Measurements from ENCODE around the gene CORO2A.

The CORO2A gene

DNA sequence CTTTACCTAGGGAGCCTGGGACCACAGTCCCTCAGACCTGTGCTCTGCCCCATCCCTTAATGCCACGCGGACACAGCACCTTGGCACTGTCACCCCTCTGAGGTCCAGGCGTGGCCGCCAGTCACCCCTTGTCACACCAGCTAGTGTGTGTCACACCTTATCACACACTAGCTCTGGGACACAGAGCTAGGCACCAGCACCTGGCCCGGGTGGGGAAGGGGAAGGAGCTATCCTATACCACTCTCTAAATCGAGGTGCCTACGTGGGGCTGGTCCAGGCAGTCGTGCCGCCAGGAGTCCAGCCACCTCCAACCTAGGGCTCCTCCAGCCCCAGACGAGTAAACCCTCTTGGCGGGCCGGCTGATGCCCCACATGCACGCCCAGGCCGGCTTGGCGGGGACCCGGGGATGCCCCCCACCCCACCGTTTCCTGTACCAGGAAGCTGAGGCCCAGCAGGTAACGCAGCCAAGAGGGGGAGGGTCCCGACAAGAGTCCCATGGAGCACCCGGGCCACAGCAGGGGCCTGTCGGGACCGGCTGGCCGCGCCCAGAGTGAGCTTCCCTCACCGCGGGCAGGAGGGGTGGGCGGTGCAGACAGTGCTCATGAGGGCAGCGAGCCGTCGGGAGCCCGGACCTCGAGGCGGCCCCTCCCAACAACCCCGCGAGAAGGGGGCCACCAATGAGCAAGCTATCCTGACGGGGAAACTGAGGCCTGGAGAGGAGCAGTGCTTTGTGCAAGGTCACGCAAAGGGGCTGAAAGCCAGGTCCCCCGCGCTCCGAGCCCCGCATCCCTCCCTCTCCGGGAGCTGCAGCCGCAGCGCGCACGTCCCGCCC is 550 bp downstream of the CORO2A start:
- H3K9me3 ChIP-seq (ENCODE audit: control insufficient read depth, insufficient read depth, low read length), result no peaks in the 10 kb centered on the region
- H3K36me3 ChIP-seq (ENCODE audit: insufficient read depth, low read length), result no peaks in the 10 kb centered on the region
- H3K4me1 ChIP-seq (ENCODE audit: insufficient read depth, low read length), result peaks cover 13% of the 10 kb centered on the region
- peak overlapping the region; percentile 86 for H3K9ac ChIP-seq (ENCODE audit: low read depth, low read length)

DNA sequence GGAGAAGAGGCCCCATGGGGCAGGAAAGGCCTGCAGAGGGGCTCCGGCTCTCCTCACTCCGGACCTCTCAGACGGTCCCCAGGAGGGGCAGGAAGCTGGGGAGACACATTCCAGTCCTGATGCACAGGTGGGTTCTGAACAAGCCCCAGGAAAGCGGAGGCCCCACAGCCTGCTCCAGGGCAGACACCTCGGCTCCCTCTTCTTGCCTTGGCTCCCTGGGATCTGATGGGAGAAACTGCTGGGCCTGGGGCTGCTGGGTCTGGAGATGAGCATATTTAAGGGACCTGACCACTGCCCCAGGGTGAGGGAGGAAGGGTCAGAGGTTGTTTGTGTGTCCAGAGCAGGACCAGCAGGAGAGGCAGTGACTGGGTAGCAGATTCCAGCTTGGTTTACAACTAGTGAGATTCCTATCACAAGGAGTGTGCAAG is 1.2 kb downstream of the CORO2A start:
- Histone ChIP-seq H3K9me3 (ENCODE audit: control insufficient read depth, insufficient read depth, low read length) (no peaks in the 10 kb centered on the region), H3K36me3 (ENCODE audit: insufficient read depth, low read length) (no peaks in the 10 kb centered on the region), H3K4me1 (ENCODE audit: insufficient read depth, low read length) (peaks cover 13% of the 10 kb centered on the region), H3K9ac (ENCODE audit: low read depth, low read length) (peak overlapping the region; percentile 86; the same call in 1 of the 2 replicates)

DNA sequence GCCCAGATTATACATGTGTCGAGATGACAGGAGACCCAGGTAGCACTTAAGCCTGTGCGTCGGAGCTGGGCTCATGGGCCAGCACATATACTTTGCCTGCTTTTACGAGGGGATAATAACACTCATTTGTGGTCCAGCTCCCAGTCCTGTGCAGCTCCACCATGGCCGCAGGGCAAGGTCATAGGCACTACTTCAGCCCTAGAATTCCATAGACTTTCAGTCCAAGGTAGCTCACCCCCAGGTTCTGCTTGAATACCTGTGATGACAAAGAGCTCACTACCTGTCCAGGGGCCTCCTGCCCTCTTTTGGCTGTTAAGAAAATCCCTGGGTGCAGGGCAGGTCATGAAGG is 1.7 kb downstream of the CORO2A start:
- no peaks in the 10 kb centered on the region for H3K36me3 ChIP-seq (ENCODE audit: insufficient read depth, low read length)
- H3K9ac ChIP-seq (ENCODE audit: low read depth, low read length), result no peak overlapping the region
- peaks cover 13% of the 10 kb centered on the region for H3K4me1 ChIP-seq (ENCODE audit: insufficient read depth, low read length)
- H3K9me3 ChIP-seq (ENCODE audit: control insufficient read depth, insufficient read depth, low read length), result no peaks in the 10 kb centered on the region

DNA sequence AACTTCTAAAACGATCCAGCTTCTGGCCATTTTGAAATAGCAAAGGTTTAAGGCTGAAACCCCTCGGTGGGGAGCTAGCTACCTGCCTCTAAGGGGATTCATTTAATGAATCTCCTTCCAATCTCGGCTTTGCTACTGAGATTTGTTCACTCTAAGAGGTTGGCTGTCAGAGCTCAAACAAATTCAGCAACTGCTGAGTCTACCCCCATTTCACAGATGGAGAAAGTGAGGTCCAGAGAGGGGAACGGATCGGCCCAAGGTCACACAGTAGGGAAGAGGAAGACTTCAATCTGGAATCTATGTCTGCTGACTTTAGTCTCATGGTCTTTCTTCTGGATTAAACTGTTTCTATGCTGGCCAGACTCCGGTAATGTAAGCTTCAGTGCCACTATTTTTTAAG is 3.0 kb downstream of the CORO2A start:
- H3K9me3 ChIP-seq (ENCODE audit: control insufficient read depth, insufficient read depth, low read length), result no peaks in the 10 kb centered on the region
- H3K9ac ChIP-seq (ENCODE audit: low read depth, low read length), result no peak overlapping the region
- H3K4me1 ChIP-seq (ENCODE audit: insufficient read depth, low read length), result peaks cover 13% of the 10 kb centered on the region
- H3K36me3 ChIP-seq (ENCODE audit: insufficient read depth, low read length), result no peaks in the 10 kb centered on the region

DNA sequence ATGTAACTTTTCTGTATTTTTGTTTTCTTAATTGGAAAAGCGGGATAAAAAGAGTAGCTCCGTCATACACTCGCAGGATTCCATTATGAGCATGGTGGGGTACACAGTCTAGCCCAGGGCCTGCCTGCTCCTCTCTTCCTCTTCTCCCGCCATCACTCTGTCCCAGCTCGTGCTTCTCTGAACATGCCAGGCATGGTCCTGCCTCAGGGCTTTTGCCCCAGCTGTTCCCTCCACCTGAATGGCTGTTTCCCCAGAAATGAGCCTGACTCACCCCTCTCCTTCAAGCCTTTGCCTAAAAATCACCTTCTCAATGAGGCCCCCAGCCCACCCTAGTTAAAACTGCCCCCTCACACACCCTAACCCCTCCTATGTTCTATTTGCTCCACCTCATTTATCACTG is 4.5 kb downstream of the CORO2A start:
- H3K9me3 ChIP-seq (ENCODE audit: control insufficient read depth, insufficient read depth, low read length), result no peaks in the 10 kb centered on the region
- H3K36me3 ChIP-seq (ENCODE audit: insufficient read depth, low read length), result no peaks in the 10 kb centered on the region
- no peak overlapping the region for H3K9ac ChIP-seq (ENCODE audit: low read depth, low read length)
- peaks cover 9% of the 10 kb centered on the region for H3K4me1 ChIP-seq (ENCODE audit: insufficient read depth, low read length)

DNA sequence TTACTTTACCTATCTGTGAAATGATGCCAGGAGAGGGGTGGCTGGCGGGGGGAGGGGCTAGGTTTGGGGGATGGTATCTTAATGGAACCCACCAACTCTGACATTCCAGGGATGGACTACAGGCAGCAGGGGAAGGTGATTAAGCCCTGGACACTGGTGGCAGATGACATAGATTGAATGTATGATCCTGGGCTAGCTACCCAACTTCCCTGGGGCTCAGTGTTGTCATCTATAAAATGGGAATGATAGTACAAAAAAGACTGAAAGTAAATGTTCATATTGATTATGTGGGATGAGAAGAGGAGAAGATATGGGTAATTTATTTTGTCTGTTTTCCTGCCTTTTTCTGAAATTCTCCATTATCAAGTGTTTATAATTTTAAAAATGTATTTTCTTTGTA is 6.2 kb downstream of the CORO2A start:
- Histone ChIP-seq H3K9ac (ENCODE audit: low read depth, low read length) (no peak overlapping the region), H3K9me3 (ENCODE audit: control insufficient read depth, insufficient read depth, low read length) (no peaks in the 10 kb centered on the region), H3K4me1 (ENCODE audit: insufficient read depth, low read length) (peaks cover 18% of the 10 kb centered on the region), H3K36me3 (ENCODE audit: insufficient read depth, low read length) (no peaks in the 10 kb centered on the region)

DNA sequence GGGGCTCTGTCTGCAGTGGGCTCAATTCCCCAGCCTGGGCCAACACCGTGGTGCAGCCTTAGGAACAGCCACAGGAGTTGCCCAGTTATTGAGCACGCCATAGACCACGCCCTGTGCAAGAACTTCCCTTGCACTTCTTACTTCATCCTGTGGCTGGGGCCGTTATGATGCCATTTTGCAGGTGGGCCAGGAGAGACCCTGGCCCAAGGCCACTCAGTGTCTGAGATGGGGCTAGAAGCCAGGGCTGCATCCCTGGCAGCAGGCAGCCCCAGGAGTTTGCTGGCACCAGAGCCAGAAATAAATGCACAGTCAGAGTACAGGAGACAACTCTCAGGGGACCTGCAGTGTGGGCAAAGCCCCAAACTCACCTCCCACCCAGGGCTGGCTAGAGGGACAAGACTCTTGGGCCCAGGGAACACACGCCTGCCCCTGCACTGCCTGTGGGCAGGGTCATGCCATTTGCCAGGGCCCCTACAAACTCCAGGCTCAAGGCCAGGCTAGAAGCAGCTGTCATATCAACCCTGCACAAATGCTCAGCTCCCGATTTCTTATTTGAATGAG is 6.7 kb downstream of the CORO2A start:
- Histone ChIP-seq H3K9me3 (ENCODE audit: control insufficient read depth, insufficient read depth, low read length) (no peaks in the 10 kb centered on the region), H3K36me3 (ENCODE audit: insufficient read depth, low read length) (no peaks in the 10 kb centered on the region), H3K9ac (ENCODE audit: low read depth, low read length) (no peak overlapping the region), H3K4me1 (ENCODE audit: insufficient read depth, low read length) (peaks cover 14% of the 10 kb centered on the region)

DNA sequence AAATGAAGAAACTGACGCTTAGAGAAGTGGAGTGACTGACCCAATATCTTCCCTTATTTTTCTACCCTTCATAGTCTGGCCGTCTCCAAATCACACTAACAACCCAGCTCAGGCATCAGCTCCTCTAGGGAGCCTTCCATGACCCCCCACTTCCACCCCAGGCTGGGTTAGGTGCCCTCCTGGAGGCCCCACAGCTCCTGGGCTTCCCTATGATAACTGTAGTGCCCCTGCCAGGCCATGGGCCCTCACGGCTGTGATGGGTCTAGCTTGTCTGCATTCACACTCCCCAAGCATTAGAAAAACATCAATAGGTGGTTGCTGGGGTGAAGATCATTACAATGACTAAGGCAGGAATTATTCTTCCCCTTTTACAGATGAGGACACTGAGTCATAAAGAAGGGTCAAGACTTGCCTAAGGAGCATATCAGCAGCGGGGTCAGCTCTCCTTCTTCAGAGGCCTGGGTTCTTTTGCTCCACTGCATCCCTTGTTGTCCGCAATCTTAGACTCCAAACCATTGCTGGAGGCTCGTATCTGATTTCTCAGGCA is 7.3 kb downstream of the CORO2A start:
- no peaks in the 10 kb centered on the region for H3K9me3 ChIP-seq (ENCODE audit: control insufficient read depth, insufficient read depth, low read length)
- no peaks in the 10 kb centered on the region for H3K36me3 ChIP-seq (ENCODE audit: insufficient read depth, low read length)
- no peak overlapping the region for H3K9ac ChIP-seq (ENCODE audit: low read depth, low read length)
- peaks cover 14% of the 10 kb centered on the region for H3K4me1 ChIP-seq (ENCODE audit: insufficient read depth, low read length)

DNA sequence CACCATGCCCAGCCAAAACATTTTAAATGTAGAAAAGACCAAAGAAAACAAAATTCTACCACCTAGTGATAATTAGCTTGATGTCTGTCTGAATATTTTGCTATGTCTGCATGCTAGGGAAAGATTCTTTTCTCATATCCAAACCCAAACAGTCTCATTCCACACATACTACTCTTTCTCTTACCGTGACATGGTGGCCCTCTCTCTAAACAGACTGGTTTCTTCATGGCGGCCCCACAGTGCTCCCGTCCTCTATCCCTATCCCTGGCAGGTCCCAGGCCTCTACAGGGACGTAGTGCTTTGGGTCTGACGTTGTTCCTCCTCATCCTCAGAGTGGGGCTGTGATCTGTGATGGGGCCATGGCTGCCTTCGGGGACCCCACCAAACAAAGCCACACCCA is 8.1 kb downstream of the CORO2A start:
- Histone ChIP-seq H3K9me3 (ENCODE audit: control insufficient read depth, insufficient read depth, low read length) (no peaks in the 10 kb centered on the region), H3K4me1 (ENCODE audit: insufficient read depth, low read length) (peaks cover 14% of the 10 kb centered on the region), H3K36me3 (ENCODE audit: insufficient read depth, low read length) (no peaks in the 10 kb centered on the region), H3K9ac (ENCODE audit: low read depth, low read length) (no peak overlapping the region)

DNA sequence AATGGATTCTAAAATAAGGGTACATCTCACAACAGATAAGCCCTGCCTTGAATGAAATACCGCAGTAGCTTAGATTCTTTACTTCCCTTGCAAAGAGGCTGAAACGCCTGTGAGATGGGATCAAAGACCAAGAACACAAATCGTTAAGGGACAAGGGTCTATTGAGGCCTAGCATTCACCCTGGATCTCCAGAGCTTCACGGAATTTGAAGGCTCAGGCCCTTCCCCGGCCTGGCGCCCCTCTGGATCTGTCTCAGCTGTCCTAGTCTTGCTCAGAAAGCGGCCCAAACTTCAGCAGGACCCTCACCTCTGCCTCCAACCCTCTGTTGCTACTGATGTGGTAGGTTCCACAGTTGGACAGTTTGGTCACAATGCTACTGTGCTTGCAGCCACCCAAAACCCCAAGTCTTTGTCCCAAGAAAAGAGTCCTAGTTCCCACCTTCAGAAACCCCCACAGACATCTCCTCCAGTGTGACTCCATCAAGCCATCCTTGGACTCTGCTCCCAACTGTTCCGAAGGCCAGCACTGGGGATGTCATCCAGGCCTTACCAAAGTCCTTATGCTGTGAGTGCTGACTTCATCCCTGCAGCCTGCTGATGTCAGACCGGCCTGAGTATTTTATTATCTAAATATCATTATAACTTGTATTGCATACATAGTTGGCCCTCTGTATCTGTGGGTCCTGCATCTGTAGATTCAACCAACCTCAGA is 9.4 kb downstream of the CORO2A start:
- H3K9ac ChIP-seq (ENCODE audit: low read depth, low read length), result no peak overlapping the region
- peaks cover 11% of the 10 kb centered on the region for H3K4me1 ChIP-seq (ENCODE audit: insufficient read depth, low read length)
- H3K9me3 ChIP-seq (ENCODE audit: control insufficient read depth, insufficient read depth, low read length), result no peaks in the 10 kb centered on the region
- no peaks in the 10 kb centered on the region for H3K36me3 ChIP-seq (ENCODE audit: insufficient read depth, low read length)

DNA sequence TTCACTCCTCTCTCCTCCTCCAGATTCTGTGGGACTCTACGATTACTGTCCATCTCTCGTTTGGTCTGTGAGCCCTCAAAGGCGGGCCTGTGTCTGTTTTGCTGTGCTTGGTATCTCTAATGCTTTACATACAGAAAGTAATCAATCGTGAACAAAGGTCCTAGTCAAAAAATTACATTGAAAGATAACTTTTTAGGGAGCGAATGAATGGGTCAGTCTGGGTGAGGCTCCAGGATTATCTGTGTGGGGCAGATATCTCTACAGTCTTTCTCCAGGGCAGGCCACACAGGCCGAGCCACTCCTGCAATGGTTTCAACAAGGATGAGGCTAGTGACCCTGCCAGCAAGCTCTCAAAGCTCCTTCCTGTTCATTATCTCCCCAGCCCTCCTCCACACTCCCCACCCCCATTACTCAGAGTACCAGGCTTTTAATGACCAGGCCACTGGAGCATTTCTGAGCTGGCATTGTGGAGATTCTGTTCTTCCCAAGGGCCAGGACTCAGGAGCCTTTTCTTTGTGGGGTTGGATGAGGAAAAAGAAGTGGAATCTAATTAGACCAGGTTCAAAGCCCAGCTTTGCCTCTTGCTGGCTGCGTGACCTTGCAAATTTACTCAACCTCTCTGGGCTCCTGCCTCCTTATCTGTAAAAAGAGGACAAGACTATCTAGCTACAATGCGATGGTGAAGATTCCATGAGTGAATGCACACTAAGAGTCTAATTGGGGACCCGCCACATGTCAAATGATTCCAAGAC is 10.2 kb downstream of the CORO2A start:
- Histone ChIP-seq H3K36me3 (ENCODE audit: insufficient read depth, low read length) (no peaks in the 10 kb centered on the region), H3K9me3 (ENCODE audit: control insufficient read depth, insufficient read depth, low read length) (no peaks in the 10 kb centered on the region), H3K9ac (ENCODE audit: low read depth, low read length) (no peak overlapping the region), H3K4me1 (ENCODE audit: insufficient read depth, low read length) (peaks cover 11% of the 10 kb centered on the region; the same call in 1 of the 2 replicates)

DNA sequence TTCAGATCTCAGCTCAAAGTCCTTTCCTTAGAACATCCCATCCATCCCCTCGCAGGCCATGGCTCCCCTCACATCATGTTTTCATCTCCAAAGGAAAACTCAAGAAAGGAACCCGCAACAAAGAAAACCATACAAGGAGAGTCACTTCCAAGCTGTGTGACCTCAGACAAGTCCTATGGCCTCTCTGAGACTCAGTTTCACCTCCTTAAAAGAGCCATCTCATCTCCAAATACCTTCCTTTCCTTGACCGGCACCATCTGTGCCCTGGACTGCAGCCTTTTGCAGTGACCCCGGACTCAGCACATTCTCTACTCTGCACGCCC is 10.7 kb downstream of the CORO2A start:
- Histone ChIP-seq H3K4me1 (ENCODE audit: insufficient read depth, low read length) (peaks cover 11% of the 10 kb centered on the region; the same call in 1 of the 2 replicates), H3K9ac (ENCODE audit: low read depth, low read length) (no peak overlapping the region), H3K9me3 (ENCODE audit: control insufficient read depth, insufficient read depth, low read length) (no peaks in the 10 kb centered on the region), H3K36me3 (ENCODE audit: insufficient read depth, low read length) (no peaks in the 10 kb centered on the region)

DNA sequence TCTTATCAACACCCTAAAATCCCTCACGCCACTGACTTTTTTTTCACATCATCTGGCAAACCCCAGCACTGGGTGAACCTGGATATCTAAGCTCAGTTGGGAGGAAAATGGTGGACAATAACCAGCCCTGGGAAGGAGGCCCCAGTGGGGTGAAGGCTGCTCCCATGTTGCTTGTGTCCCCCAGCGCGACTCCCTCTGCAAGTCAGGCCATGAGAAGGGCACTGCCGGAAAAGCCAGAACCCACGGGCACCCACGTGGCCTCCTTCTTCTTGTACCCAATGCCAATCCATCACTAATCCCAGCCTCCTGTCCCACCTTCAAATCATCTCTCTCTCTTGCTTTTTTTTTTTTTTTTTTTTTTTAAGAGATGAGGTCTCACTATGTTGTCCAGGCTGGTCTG is 11.4 kb downstream of the CORO2A start:
- Histone ChIP-seq H3K9ac (ENCODE audit: low read depth, low read length) (no peak overlapping the region), H3K9me3 (ENCODE audit: control insufficient read depth, insufficient read depth, low read length) (no peaks in the 10 kb centered on the region), H3K4me1 (ENCODE audit: insufficient read depth, low read length) (peaks cover 11% of the 10 kb centered on the region; the same call in 1 of the 2 replicates), H3K36me3 (ENCODE audit: insufficient read depth, low read length) (no peaks in the 10 kb centered on the region)

All from ES-I3 (cell line).